Erythroblast (primary cell): ENCODE results near the gene MVD.

Experiments used
- GATA1 ChIP-seq: IDR thresholded peaks from 2 replicates; pipeline ENCODE4 v1.6.1; 2011; ENCODE audit warnings: low read depth, mild to moderate bottlenecking, control low read depth, low read length, moderate library complexity
- POLR2A ChIP-seq: IDR thresholded peaks from 2 replicates; pipeline ENCODE4 v1.6.1; 2011; ENCODE audit warnings: mild to moderate bottlenecking, low read length

DNA sequence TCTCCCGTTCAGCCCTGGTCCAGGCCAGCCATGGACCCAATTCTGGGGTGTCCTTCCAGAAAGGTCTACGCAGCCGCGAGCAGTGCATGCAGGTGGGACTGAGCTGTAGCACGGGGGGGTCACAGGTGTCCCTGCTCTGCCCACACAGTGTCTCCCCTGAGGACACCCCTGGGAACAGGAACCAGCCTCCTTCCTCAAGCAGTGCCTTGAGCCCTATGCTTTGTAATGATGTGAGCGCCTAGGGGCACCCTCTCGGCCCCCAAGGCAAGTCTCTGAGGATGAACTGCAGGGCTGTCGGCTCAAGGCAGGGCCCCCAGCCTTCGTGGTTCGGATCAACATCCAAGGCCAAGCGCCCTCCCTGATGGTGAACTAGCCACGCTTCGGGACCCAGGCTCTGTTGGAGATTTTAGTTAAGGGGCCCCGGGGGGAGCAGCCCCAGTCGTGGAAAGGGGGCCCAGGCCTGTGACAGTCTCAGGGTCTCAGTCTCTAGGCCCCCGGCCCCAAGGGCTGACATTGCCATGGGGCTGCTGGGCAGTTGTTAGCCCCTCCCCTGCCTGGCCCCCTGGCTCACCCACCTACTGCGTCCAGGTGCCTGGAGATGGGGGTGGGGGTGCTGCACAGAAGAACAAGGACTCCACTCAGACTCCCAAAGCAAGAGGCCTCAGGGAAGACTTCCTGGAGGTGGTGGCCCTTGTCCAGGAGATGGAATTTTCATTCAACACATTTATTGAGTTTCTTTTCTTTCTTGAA lies 22.2 kb downstream of the MVD start:
- TF ChIP-seq POLR2A, result no peak
- no peak for TF ChIP-seq GATA1
